A549 (cell line): ENCODE data around the gene SCYGR5.

Source experiments
- E2F6 ChIP-seq: IDR thresholded peaks from 2 replicates; pipeline ENCODE4 v1.6.1; 2012; ENCODE audit warnings: low read depth, borderline replicate concordance
- HMGXB4 ChIP-seq: fragments of 250-450 bp; sonication (Bioruptor Pico); IDR thresholded peaks from 2 replicates; pipeline ENCODE4 v1.5.0; 2021; ENCODE audit warnings: mild to moderate bottlenecking, moderate library complexity, borderline replicate concordance
- KDM1A ChIP-seq: fragments of 200-600 bp; sonication (generic); IDR thresholded peaks from 2 replicates; pipeline ENCODE4 v1.6.1; 2016; ENCODE audit warnings: low read depth, mild to moderate bottlenecking
- NR3C1 ChIP-seq: fragments of >200 bp; sonication (Bioruptor Twin); formaldehyde crosslinking; IDR thresholded peaks from 3 replicates; pipeline ENCODE4 v1.6.1; 2017
- RFX5 ChIP-seq: fragments of 450-650 bp; IDR thresholded peaks from 2 replicates; pipeline ENCODE4 v1.7.1; 2014; ENCODE audit warnings: antibody characterized with exemption, mild to moderate bottlenecking, moderate library complexity
- SMC3 ChIP-seq: fragments of >200 bp; sonication (Bioruptor Twin); formaldehyde crosslinking; IDR thresholded peaks from 3 replicates; pipeline ENCODE4 v1.6.1; 2018; ENCODE audit warnings: inconsistent platforms

- TF ChIP-seq E2F6 = no peak
- no peak for TF ChIP-seq HMGXB4
- TF ChIP-seq NR3C1 = no peak
- no peak for TF ChIP-seq RFX5
- no peak for TF ChIP-seq SMC3
- no peak for TF ChIP-seq KDM1A
These were observed 22.5 kb upstream of the SCYGR5 start for GRCh38 chr2:227643990-227644551.
